Neural cell (in vitro differentiated cells): ENCODE results near the gene ACTN4. TPM values are rescaled to one million over a fixed set of nuclear protein-coding genes. Genes with fewer than 3 reads are reported as not detected.

Experiments used
- H2AFZ ChIP-seq: fragments of 200-600, 300-800 bp; sonication (generic), shearing (Covaris generic); 2 replicates; pipeline ENCODE4 v1.6.0; 2014; ENCODE audit warnings: low read depth, mild to moderate bottlenecking, antibody characterized with exemption, low read length, moderate library complexity
- H3F3A ChIP-seq: fragments of 200-600 bp; shearing (Covaris generic); 2 replicates; pipeline ENCODE4 v1.6.1; 2016; ENCODE audit warnings: mild to moderate bottlenecking, moderate library complexity, mixed read lengths, antibody characterized with exemption, low read length; ENCODE audit not compliant: insufficient read depth, poor library complexity, severe bottlenecking
- H3K27ac ChIP-seq: fragments of 200-600, 300-800 bp; sonication (generic), shearing (Covaris generic); 2 replicates; pipeline ENCODE4 v1.5.1; 2014; ENCODE audit warnings: mild to moderate bottlenecking, low read length, moderate library complexity
- H3K27me3 ChIP-seq: fragments of 300-800, 200-600 bp; sonication (generic), shearing (Covaris generic); 2 replicates; pipeline ENCODE4 v1.6.0; 2014; ENCODE audit warnings: mild to moderate bottlenecking, low read depth, low read length, moderate library complexity; ENCODE audit not compliant: insufficient read depth
- H3K36me3 ChIP-seq: fragments of 300-800, 200-600 bp; sonication (generic), shearing (Covaris generic); 2 replicates; pipeline ENCODE4 v1.5.1; 2014; ENCODE audit warnings: mild to moderate bottlenecking, antibody characterized with exemption, low read length, moderate library complexity; ENCODE audit not compliant: insufficient read depth
- H3K4me2 ChIP-seq: fragments of 300-800, 200-600 bp; sonication (generic), shearing (Covaris generic); 2 replicates; pipeline ENCODE4 v1.6.0; 2014; ENCODE audit warnings: mild to moderate bottlenecking, low read length
- H3K4me3 ChIP-seq: fragments of 300-800, 200-600 bp; sonication (generic), shearing (Covaris generic); 2 replicates; pipeline ENCODE4 v1.5.1; 2014; ENCODE audit warnings: mild to moderate bottlenecking, low read length, moderate library complexity
- H3K79me2 ChIP-seq: fragments of 200-600 bp; shearing (Covaris generic); replicated peaks from 2 replicates; pipeline ENCODE4 v1.6.0; 2014; ENCODE audit warnings: mild to moderate bottlenecking, low read length, moderate library complexity; ENCODE audit not compliant: insufficient read depth
- H3K9ac ChIP-seq: fragments of 300-800, 200-600 bp; sonication (generic), shearing (Covaris generic); 2 replicates; pipeline ENCODE4 v1.6.1; 2016; ENCODE audit warnings: mild to moderate bottlenecking, low read length, mixed read lengths
- H3K9me2 ChIP-seq: fragments of 200-600 bp; shearing (Covaris generic); 2 replicates; pipeline ENCODE4 v1.6.1; 2016; ENCODE audit warnings: mild to moderate bottlenecking, low read length, mixed read lengths; ENCODE audit not compliant: insufficient read depth
- H3K9me3 ChIP-seq: fragments of 200-600, 300-800 bp; sonication (generic), shearing (Covaris generic); 2 replicates; pipeline ENCODE4 v1.6.1; 2016; ENCODE audit warnings: mild to moderate bottlenecking, mixed run types, low read length, moderate library complexity, mixed read lengths
- H4K20me1 ChIP-seq: fragments of 200-600 bp; shearing (Covaris generic); 2 replicates; pipeline ENCODE4 v1.6.1; 2016; ENCODE audit warnings: mild to moderate bottlenecking, mixed run types; ENCODE audit not compliant: insufficient read depth
- CTCF ChIP-seq: fragments of 450-650 bp; IDR thresholded peaks from 2 replicates; pipeline ENCODE4 v1.5.1; 2014; ENCODE audit warnings: antibody characterized with exemption, mild to moderate bottlenecking, moderate library complexity; ENCODE audit not compliant: poor library complexity, severe bottlenecking
- EP300 ChIP-seq: fragments of 450-650 bp; conservative IDR thresholded peaks from 2 replicates; pipeline ENCODE4 v1.6.1; 2014; ENCODE audit warnings: antibody characterized with exemption, mild to moderate bottlenecking, moderate library complexity; ENCODE audit not compliant: poor library complexity, severe bottlenecking
- EZH2 ChIP-seq: fragments of 200-600, 300-800 bp; shearing (Covaris generic), sonication (generic); IDR thresholded peaks from 2 replicates; pipeline ENCODE4 v1.6.1; 2014; ENCODE audit warnings: antibody characterized with exemption, low read length, borderline replicate concordance, mild to moderate bottlenecking; ENCODE audit not compliant: insufficient read depth, poor library complexity, severe bottlenecking
- MXI1 ChIP-seq: fragments of 450-650 bp; conservative IDR thresholded peaks from 2 replicates; pipeline ENCODE4 v1.6.1; 2014; ENCODE audit warnings: antibody characterized with exemption, mild to moderate bottlenecking; ENCODE audit not compliant: poor library complexity, severe bottlenecking
- POLR2AphosphoS5 ChIP-seq: IDR thresholded peaks from 2 replicates; pipeline ENCODE4 v1.6.1; 2012
- RAD21 ChIP-seq: fragments of 450-650 bp; conservative IDR thresholded peaks from 2 replicates; pipeline ENCODE4 v1.6.1; 2014; ENCODE audit warnings: antibody characterized with exemption, mild to moderate bottlenecking, moderate library complexity
- SMC3 ChIP-seq: fragments of 450-650 bp; conservative IDR thresholded peaks from 2 replicates; pipeline ENCODE4 v1.6.1; 2014; ENCODE audit warnings: antibody characterized with exemption, mild to moderate bottlenecking, moderate library complexity; ENCODE audit not compliant: poor library complexity
- TAF1 ChIP-seq: IDR thresholded peaks from 2 replicates; pipeline ENCODE4 v1.6.1; 2012; ENCODE audit warnings: low read depth
- polyA plus RNA-seq: library from polyadenylated mRNA; depleted of rRNA; stranded (reverse); fragments of >200 nt; gene quantifications from 2 replicates; pipeline ENCODE4 v1.2.3, GENCODE V29; 2014
- TF ChIP-seq, protein P1 (sequence below): IDR thresholded peaks from 2 replicates; pipeline ENCODE4 v1.6.1; 2012; ENCODE audit warnings: borderline replicate concordance

Gene ACTN4
- polyA plus RNA-seq, 1 donor from 2014 or later, result 54.0 TPM

DNA sequence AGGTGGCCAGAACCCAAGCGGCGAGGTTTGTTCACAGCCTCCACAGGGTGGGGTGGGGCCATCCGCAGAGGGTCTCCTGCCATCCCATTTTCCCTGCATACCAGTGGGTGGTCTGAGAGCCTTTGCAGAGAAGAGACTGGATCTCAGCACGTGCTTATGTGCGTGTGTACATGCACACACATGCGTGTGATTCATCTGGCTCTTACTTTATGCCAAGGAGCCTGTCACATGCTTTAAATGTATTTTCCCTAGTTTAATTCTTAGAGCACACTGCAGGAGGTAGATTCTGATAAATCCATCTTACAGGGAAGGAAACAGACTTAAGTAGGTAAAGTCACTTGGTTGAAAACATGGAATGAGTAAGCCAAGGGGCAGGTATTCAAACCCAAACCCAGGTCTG, 49.7 kb downstream of the ACTN4 start:
- no peak overlapping the region for H3K27ac ChIP-seq
- H3F3A ChIP-seq, result no peaks in the 10 kb centered on the region
- H4K20me1 ChIP-seq, result no peaks in the 10 kb centered on the region
- no peak overlapping the region for H3K9ac ChIP-seq
- TF ChIP-seq EP300, result no peak
- TF ChIP-seq RAD21, result no peak
- no peak for TF ChIP-seq TAF1
- TF ChIP-seq CTCF, result no peak
- TF ChIP-seq MXI1, result no peak
- TF ChIP-seq SMC3, result no peak
- TF ChIP-seq EZH2, result no peak
- TF ChIP-seq POLR2AphosphoS5, result no peak
- TF ChIP-seq, protein P1, sequence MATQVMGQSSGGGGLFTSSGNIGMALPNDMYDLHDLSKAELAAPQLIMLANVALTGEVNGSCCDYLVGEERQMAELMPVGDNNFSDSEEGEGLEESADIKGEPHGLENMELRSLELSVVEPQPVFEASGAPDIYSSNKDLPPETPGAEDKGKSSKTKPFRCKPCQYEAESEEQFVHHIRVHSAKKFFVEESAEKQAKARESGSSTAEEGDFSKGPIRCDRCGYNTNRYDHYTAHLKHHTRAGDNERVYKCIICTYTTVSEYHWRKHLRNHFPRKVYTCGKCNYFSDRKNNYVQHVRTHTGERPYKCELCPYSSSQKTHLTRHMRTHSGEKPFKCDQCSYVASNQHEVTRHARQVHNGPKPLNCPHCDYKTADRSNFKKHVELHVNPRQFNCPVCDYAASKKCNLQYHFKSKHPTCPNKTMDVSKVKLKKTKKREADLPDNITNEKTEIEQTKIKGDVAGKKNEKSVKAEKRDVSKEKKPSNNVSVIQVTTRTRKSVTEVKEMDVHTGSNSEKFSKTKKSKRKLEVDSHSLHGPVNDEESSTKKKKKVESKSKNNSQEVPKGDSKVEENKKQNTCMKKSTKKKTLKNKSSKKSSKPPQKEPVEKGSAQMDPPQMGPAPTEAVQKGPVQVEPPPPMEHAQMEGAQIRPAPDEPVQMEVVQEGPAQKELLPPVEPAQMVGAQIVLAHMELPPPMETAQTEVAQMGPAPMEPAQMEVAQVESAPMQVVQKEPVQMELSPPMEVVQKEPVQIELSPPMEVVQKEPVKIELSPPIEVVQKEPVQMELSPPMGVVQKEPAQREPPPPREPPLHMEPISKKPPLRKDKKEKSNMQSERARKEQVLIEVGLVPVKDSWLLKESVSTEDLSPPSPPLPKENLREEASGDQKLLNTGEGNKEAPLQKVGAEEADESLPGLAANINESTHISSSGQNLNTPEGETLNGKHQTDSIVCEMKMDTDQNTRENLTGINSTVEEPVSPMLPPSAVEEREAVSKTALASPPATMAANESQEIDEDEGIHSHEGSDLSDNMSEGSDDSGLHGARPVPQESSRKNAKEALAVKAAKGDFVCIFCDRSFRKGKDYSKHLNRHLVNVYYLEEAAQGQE, result no peak
- no peak overlapping the region for H3K4me3 ChIP-seq
- H3K79me2 ChIP-seq, result no peaks in the 10 kb centered on the region
- H3K9me2 ChIP-seq, result no peaks in the 10 kb centered on the region
- no peaks in the 10 kb centered on the region for H3K9me3 ChIP-seq
- no peak overlapping the region for H3K4me2 ChIP-seq
- no peaks in the 10 kb centered on the region for H3K27me3 ChIP-seq
- H3K36me3 ChIP-seq, result no peaks in the 10 kb centered on the region
- H2AFZ ChIP-seq, result no peak overlapping the region

DNA sequence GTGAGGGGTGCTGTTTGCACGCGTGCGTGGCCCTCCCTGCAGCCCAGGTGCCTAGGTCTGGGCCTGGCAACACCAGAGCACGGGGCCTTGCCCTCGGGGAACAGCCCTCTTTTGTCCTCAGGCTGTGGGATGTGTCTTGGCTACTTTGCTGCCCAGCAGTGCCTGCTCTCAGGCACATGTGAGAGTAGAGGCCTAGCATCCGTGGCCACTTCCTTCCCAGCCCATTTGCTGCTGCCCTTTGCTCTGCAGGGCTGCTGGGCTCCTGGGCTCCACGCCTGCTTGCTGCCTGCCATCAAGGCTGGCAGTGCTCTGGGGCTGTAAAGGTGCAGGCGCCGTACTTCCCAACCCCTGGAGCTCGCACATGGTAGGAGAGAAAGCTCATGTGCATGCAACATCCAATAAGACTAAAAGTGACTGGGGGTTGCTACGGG, 50.2 kb downstream of the ACTN4 start:
- Histone ChIP-seq H3K9ac (no peak overlapping the region), H3K4me2 (no peak overlapping the region), H4K20me1 (no peaks in the 10 kb centered on the region), H3F3A (no peaks in the 10 kb centered on the region), H3K79me2 (no peaks in the 10 kb centered on the region), H3K9me3 (no peaks in the 10 kb centered on the region), H3K27me3 (no peaks in the 10 kb centered on the region), H3K27ac (no peak overlapping the region), H3K9me2 (no peaks in the 10 kb centered on the region), H3K36me3 (no peaks in the 10 kb centered on the region), H2AFZ (no peak overlapping the region), H3K4me3 (no peak overlapping the region)
- no peak for TF ChIP-seq SMC3
